HG03520 (cell line): Measurements from ENCODE around the gene TNPO3.

Source experiments
- ATAC-seq: cut with Tn5 transposase; IDR thresholded peaks from one replicate; pipeline ENCODE4 v1.9.1; 2021; ENCODE audit warnings: mild to moderate bottlenecking, moderate library complexity; ENCODE audit not compliant: unreplicated experiment

TNPO3 gene

DNA sequence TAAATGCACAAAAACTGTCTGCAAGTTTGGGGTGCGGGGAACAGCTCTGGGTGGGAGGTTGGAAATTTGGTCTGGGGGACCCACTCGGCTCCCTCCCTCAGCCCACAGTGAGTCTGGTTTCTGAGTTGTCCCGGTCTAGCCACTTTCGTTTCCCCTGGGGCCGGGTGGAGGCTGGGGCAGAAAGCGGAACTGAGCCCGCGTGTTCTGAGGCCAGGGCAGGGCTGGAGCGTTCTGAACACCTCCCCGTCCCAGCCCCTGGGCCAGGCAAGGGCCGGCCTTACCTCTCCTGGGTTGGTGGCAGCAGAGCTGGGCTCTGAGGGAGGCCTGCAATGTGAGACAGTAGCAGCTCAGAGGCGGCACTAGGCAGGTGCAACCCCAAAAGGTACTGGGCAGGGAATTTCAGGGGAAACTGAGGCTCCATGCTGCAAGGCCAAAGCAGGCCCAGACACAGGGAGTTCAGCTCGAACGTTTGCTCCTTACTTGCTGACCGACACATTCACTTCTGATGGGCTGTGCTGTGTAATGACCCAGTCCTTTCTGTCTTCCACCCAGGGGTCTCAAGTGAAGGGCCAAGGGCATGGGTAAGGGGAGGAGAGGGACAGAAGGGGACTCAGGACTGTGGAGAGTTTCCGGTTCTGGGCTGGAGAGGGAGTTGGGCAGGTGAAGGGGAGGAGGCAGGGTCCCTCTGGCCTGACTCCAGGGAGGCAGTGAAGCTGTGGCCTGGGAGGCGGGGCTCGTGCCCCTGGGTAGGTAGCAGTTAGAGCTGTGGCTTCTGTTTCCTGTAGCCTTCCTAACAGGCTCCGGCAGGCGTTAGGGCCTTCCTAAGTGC, 114.2 kb downstream of the TNPO3 start:
- peak; percentile 47 for ATAC-seq

DNA sequence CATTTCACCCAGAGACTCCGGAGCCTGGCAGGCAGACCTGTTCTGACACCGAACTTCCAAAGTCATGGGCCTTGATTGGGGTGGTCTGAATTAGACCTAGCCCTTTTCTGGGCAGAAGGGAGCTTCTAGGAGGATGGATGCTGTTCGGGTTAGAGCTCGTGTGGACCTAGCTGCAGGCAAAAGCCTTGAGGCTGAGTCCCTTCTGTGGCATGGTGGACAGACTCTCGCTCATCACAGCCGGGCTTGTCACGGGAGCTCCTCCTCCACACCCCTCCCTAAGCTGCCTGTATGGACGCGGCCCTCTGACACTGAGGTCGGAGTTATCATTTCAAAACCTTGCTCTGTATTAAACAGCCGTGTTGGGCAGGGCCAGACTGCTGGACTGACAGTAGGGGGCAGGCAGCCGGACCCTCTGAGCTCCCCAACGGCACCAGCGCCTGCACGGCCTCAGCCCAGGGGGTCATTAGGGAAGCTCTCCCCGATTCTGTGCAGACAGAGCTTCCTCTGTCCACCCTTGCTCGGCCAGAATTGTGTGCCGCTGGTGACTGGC, 115.0 kb downstream of the TNPO3 start:
- peak; percentile 23 for ATAC-seq

DNA sequence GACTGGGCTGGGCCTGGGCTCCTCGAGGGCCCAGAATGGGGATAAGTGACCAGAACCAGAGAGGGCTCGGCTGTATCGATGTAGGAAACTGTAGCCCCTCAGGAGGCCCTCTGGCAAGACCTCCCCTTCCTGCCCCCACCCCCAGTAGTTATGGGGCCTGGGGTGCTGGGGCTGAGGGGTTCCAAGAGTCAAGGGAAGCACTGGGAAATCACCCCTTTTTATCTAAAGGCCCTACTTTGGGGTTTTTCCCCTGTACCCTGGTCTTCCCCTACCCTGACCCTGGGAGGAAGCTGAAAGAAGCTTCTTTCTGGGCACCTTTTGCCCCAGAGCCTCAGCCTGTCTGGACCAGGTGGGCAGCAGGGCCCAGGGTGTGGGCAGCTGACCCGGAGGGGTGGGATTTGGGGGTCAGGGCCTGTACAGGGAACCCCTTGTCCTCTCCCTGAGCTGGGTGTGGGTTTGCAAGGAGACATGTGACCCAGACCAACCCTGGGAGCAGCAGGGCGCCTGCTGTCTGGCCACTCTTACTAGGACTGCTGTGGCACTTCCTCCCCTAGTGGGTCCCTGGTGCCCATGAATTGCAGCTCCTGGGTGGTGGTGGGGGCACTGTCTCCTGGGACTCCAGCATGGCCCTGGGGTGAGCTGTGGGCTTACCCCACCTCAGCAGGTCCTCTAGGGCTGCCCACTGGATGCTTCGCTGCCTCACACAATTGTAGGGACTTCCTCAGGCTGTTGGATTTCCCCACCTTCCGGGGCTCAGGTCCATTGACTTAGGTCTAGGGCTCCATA, 115.6 kb downstream of the TNPO3 start:
- no peak for ATAC-seq

DNA sequence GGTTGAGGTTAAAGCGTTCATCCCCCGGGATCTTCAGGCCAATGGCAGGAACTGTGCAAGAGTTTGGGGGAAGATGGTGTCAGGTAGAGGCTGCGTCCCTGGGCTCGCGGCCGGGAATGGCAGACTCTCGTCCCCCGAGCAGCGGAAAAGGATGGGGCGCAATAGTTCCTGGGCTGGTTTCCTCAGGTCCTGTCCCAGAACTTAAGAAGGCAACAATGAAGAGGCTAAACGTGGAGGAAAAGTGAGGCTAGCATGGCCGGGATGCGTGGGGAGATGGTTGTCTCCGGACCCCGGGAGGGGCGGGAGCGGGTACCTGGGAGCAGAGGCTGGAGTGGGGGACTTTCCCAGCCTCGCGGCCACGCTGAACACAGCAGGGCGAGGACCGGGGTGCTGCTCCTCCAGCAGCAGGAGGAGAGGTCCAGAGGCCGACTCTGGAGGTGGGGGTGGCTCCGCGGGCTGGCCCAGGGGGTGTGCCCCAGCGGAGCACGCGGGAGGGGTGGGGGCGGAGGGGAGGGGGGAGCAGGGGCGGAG, 116.3 kb downstream of the TNPO3 start:
- ATAC-seq, result no peak

DNA sequence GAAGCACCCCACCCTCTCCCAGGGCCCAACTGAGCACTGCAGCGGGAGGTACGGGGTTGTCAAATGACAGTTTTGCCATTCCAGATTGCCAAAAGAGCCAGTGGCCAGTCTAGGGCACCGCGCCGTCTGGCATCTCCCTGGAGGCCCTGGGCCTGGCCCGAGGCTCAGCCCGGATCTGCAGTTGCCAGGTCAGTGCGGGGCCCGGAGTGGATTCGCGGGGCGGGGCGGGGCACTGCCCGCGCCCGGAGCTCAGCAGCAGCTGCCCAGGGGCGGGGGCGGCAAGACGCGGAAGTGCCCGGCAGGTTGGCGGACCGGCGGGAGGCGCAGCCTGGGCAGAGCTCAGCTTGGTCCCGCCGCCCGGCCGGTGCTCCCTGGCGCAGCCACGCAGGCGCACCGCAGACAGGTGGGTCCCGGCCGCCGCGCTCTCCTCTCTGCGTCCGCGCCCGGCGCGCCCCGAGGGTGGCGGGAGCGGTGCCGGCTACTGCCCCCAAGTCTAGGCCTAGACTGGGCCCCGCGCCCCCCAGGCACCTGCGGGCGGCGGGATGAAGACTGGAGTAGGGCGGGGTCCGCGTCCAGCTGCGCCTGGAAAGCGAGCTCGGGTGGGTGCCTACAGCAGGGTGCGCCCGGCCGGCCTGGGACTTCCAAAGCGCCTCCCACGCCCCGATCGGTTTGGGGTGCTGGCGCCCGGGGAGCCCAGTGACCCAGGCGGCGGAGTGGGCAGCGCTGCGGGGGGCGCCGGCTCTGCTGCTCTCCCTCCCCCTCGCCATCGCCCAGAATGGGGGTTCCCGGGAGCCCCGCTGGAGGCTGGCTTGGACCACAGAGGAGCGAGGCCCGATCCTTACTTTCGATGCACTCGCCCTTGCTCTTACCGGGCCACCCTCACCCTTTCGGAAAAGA, 117.0 kb downstream of the TNPO3 start, which contains the start of gene IRF5:
IRF5 (plus strand) TSS at position 281 of the 897 bp plus-strand sequence. CDS start 4,155 bp downstream, outside the sequence.
- no peak for ATAC-seq

DNA sequence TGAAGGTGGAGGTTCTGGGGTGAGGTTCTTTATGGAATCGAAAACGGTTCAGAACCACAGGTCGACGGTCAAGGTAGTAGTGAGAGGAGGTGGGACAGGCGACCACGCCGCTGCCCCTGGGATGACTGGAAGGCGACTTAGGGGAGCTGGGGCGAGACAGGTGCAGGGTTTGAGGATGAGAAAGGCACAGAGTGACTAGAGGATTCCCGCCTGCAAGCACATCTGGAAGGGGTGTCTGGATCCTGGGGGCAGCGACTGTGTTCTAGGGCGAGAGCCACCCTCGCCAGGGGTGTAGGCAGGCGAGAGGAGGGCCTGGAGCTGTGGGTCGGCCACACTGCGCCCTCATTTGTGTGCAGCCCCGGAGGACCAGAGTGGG, 117.7 kb downstream of the TNPO3 start:
- no peak for ATAC-seq

DNA sequence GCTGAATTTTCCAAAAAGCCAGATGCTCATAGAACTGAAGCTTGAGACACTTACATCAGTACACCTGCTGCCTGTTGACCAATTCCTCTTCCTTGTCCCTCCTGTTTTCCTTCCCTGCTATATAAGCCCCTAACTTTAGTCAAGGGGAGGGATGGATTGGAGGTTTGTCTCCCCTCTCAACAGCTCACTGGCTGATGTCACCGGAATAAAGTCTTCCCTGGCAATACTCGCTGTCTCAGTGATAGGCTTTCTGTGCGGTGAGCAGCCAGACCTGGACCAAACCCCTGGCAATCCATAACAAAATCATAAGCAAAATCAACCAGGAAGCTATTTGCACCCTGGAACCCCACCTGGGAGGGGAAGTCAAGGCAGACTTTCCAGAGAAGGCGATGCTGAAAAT, 118.1 kb downstream of the TNPO3 start:
- no peak for ATAC-seq

DNA sequence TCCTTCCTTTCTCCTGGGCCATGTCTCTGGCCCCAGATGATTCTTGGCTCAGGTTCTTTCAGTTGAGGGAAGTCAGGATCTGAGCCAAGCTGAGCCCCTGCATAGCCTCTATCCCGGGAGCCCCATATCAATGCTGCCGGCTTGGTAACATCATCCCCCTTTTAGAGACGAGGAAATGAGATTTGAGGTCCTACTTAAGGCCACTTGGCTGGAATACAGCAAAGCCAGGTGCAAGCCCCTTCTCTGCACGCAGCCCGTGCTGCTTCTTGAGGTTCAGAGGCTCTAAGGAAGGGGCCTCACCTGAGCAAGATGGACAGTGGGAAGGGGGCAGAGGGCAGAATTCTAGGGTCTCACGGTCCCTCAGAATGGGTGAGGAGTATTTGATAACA, 119.6 kb downstream of the TNPO3 start:
- ATAC-seq, result no peak

DNA sequence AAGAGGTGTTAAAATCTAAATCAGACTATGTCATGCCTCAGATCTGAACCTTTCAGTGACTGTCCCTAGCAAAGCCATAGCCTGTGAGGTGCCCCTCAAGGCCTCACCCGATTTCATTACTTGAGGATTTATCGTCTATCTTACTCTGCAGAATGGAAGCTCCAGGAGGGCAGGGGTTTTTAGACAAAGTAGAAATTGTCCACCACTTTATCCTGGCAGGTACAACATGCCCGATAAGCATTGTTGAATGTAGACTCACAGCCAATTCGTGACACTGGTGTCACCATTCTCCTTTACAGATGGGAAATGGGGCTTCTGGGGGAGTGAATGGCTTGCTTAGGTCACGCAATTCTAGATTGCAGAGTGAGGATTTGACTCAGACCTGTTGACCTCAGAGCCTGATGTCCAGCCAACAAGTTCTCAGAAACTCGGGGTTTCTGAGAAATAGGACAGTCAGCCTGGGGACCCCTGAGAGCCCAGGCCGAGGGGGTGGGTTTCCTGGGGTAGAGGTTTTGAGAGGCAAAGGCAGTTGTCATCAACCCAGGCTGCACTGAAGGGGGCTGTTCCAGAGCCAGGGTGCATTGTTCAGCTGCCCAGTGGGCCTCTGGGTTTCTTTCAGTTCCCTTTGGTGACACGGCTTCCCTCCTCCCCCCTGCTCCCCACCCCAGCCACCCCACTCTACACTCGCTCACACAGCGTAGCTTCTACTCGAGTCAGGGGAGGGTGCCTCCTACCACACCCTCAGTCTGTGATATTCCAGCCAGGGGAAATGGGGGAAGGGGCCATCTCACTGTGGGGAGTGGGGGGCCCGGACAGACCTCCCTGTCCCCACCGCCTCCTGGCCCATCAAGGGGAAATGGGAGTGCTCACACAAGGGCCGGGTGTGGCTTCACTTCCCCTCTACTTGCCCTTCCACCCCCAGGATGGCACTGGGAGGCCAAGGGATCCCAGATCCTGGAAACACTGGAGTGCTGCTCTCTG, 120.3 kb downstream of the TNPO3 start:
- ATAC-seq, result peak; percentile 40

DNA sequence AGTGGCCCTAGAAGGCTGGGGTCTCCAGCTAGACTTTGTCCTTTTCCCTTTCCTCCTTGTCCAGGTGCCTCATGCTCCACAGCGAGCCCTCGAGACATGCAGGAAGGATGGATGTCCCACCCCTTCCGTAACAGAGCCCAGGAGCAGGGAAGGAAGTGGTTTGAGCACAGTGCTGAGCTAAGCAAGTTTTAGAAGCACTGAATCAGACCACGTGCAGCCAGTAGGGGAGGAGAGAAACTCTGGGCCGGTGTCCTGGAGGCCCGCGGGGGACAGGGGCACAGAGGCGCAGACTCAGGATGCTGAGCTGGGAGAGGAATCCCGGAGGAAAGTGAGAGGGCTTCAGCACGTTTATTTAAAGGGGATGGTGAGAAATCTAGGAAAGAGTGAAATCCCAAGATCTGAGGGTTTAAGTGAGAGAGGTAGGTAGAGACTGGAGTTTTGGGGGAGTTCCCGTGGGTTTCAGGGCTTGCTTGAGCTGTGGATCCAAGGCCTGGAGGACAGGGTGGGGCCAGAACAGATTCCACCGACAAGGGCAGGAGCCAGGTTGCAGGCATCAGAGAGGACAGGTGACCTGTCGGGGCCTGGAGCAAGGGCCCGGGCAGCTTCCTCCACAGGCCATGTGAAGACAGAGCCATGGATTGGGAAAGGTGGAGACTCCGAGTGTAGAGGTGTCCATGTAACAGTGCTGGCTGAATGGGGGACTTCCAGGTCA, 121.6 kb downstream of the TNPO3 start:
- peak; percentile 25 for ATAC-seq

DNA sequence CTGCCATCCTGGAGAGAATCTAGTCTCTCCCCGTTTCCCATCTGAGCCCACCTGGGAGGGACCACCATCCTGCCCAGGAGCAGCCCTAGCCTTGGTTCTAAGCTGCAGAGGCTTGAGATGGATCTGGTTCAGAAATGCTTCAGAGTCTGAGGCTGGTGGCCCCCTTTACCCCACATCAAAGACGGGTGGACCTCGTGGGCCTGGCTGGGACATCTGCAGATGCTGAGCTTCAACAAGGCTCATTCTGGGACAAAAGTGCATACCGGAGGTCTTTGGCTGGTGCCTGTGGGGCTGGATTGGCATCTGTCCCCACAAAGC, 122.1 kb downstream of the TNPO3 start:
- ATAC-seq, result no peak

DNA sequence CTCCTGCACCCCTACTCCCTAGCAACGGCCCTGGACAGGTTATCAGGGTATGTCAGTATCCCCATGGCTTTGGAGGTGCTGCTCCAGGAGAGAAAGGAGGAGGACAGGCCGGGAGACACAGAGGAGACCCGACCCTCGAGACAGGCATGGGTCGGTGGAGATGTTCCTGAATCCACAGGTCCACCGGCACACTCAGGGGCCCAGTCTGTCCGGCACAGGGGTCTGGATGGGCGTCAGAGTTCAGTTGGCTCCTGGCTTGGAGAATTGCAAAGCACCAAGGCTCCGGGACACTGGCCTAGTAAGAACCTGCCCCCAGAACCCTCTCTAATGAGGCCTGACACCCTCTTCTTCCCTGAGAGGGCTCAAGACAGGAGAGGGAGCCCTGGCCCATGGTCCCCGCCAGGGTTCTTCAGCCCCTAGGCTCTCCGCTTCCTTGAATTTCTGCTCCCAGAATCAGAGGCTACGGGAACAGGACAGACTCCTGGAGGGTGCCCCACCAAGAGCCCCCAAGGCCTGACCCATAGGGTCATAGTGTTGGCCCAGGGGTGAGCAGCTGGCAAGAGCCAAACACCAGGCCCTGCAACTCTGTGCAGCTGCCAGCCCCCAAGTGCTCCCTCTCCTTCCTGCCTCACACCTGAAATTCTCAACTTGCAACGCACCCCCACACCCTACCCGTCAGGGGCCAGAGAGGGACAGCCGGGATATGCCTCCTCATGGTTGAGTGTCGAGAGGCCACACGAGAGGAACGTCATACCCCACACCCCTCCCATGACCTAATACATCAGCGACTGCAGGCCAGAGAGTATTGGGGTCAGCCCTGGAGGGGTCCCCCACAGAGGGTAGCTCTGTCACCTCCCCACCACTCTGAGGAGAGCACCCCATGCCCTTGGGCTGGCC, 122.7 kb downstream of the TNPO3 start:
- ATAC-seq, result no peak

DNA sequence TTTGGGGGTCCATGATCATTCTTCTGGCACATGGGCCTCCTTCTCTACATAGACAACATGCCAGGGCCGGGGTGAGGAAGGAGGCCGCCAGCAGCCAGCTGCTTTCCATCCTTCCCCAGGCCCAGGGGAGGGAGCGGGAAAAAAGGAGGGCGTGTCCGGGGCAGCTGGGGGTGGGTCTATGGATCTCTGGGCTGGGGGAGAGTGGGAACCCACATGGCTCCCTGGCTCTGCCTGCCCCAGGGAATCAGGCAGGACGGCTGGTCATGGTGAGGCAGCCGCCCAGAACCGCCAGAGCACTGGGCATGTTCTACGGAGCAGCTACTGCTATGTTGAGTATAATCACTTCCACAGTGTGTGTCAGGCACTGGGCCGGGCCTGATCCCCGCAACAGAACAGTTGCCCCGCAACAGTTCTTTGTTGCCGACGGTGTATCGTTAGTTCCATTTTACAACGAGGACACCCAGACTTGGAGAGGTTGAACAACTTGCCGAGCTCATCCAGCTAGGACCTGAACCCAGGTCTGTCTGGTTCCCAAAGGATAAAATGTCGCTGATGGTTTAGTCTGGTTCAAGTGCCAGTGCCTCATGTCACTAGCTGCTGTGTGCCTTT, 123.6 kb downstream of the TNPO3 start:
- ATAC-seq, result no peak

DNA sequence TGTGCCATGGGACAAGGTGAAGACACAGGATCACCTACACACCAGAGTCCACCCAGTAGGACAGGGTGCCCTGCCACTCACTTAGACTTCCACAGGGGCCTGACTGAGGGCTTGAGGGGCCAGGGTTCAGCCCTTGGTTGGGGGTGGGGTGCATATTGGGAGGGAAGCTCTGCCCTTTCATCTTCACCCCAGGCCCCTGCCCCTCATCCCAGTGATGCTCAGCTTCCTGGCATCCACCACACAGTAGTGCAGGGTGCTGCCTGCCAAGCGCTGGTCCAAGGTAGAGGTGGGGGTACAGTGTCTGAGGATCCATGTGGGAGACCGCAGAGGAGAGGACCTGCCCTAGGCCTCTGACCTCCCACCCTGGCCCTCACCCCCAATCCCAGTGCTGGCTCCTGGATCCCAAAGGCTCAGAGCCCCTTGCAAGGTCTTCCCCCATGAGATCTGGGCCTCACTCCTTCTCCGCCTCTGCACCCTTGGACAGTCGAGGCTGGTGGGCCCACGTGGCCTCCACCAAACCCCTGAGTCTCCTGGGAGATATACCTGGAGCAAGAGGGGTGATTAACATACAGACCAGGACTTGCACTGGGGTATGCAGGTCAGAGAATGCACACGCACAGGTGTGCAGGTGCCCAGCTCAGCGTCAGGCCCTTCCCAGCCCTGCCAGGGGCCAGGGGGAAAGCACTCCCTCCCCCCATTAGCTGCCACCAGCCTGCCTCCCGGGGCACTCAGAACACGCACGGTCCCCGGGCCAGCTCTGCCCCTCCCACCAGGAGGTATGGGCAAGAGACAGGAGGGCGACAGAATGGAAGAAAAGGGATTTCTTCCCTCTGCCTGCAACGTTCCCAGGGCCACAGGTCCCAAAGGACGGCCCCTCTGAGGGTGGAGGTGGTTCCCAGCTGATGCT, 125.8 kb downstream of the TNPO3 start:
- no peak for ATAC-seq

DNA sequence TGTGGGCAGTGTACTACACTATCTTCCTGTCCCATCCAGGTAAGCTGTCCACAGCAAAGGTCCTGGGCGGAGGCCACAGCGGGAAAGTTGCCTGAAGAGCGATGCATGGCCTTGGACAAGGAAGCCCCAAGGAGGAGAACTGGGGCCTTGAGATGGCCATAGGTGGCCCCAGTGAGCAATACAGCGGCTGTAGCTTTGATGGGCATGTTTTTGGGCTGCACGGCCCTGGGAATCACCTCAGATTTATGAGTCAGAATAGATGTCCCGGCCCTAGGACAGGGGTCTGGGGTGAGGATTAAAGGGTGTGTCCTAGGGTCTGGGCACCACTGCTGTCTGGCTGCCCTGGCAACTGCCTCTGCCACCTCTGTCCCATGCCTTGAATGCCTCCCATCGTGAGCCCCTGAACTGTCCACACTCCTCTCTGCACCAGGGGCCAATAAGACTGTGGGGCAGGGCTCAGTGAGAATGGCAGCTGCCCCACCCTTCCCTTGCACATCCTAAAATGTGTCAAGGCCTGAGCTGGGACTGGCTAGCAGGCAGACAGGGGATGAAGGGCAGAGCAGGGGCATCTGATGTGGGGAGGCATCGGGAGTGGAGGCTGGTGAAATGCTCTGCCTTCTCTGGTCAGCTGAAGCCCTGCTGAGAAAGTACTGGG, 126.6 kb downstream of the TNPO3 start:
- ATAC-seq, result no peak
